ENCODE measurements around the gene SLC31A1.

DNA sequence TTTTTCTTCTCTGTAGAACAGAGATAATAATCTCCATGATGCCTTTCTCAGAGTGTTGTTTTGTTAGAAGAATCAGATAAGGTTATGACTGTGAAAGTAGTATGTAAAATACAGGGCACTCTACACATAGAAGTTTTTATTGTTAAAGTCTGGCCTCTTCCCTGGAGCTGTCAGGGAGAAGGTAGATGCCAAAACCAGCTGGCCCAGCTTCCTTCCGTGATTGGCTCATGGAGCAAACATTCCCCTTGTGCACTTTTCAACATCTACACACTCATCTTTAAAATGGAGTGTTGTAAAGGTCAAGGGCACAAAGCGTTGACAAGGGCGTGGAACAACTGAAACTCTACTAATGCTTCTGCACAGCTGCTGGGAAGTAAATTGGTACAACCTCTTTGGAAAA, 89.2 kb downstream of the SLC31A1 start:
- no peak for TF ChIP-seq EZH2 (IDR thresholded peaks at IDR 0.05; ENCODE audit: insufficient read depth, poor library complexity, severe bottlenecking)
- no peak for TF ChIP-seq EZH2phosphoT487 (IDR thresholded peaks at IDR 0.05; ENCODE audit: insufficient read depth, low read depth)

Data from GM23248 (cell line).